Muscle layer of duodenum (tissue), 2 donors: ENCODE data around the gene SYNE1.

ENCODE experiments used
- H3K27ac ChIP-seq: one replicate; pipeline ENCODE4 v1.7.0; 2013; ENCODE audit warnings: mild to moderate bottlenecking, low read length
- H3K27me3 ChIP-seq: one replicate; pipeline ENCODE4 v1.7.0; 2013; ENCODE audit warnings: low read depth, mild to moderate bottlenecking, control low read depth, low read length
- H3K36me3 ChIP-seq, 2 donors: one replicate each; pipeline ENCODE4 v1.7.0; 2013; ENCODE audit warnings: low read length in 2 of 2, control low read depth in 1 of 2, mild to moderate bottlenecking in 1 of 2; ENCODE audit not compliant: insufficient read depth in 2 of 2, control insufficient read depth in 1 of 2
- H3K4me1 ChIP-seq, 2 donors: one replicate each; pipeline ENCODE4 v1.7.0; 2013; ENCODE audit warnings: low read length in 2 of 2, mild to moderate bottlenecking in 2 of 2, control low read depth in 1 of 2, moderate library complexity in 1 of 2; ENCODE audit not compliant: insufficient read depth in 2 of 2, control insufficient read depth in 1 of 2
- H3K4me3 ChIP-seq, 2 donors: one replicate each; pipeline ENCODE4 v1.7.0; 2013; ENCODE audit warnings: low read length in 2 of 2, low read depth in 1 of 2, mild to moderate bottlenecking in 1 of 2
- H3K9me3 ChIP-seq, 2 donors: one replicate each; pipeline ENCODE4 v1.7.0; 2013; ENCODE audit warnings: low read length in 2 of 2, control low read depth in 1 of 2, mild to moderate bottlenecking in 1 of 2; ENCODE audit not compliant: control insufficient read depth in 1 of 2
- donor health status: healthy.

Gene SYNE1

GRCh38 chr6:152308306-152308705, 328.9 kb downstream of the SYNE1 start:
- no peak overlapping the region for H3K27ac ChIP-seq
- H3K36me3 ChIP-seq = peaks cover 19 to 57% of the 10 kb centered on the region in 2 donors

GRCh38 chr6:152305672-152306071, 331.5 kb downstream of the SYNE1 start:
- Histone ChIP-seq H3K4me1 (peaks cover 0 to 12% of the 10 kb centered on the region in 2 donors), H3K36me3 (peaks cover 14 to 42% of the 10 kb centered on the region in 2 donors), H3K27ac (no peak overlapping the region)

More at GRCh38 chr6:152308306-152308705, 328.9 kb downstream of the SYNE1 start:
- no peaks in the 10 kb centered on the region for H3K4me1 ChIP-seq
- H3K4me3 ChIP-seq = no peak overlapping the region
- no peaks in the 10 kb centered on the region for H3K27me3 ChIP-seq
- no peaks in the 10 kb centered on the region for H3K9me3 ChIP-seq

GRCh38 chr6:152301765-152302568, 335.2 kb downstream of the SYNE1 start:
- Histone ChIP-seq H3K4me3 (peak overlapping the region; percentile 79 to 92), H3K4me1 (peaks cover 0 to 16% of the 10 kb centered on the region in 2 donors), H3K27ac (peak overlapping the region; percentile 87), H3K9me3 (no peaks in the 10 kb centered on the region), H3K36me3 (peaks cover 2 to 19% of the 10 kb centered on the region in 2 donors), H3K27me3 (no peaks in the 10 kb centered on the region)

More at GRCh38 chr6:152305672-152306071, 331.5 kb downstream of the SYNE1 start:
- Histone ChIP-seq H3K27me3 (no peaks in the 10 kb centered on the region), H3K4me3 (no peak overlapping the region), H3K9me3 (no peaks in the 10 kb centered on the region)

- no peaks in the 10 kb centered on the region for H3K9me3 ChIP-seq
- peak overlapping the region; percentile 79 to 92 for H3K4me3 ChIP-seq
- no peaks in the 10 kb centered on the region for H3K27me3 ChIP-seq
- H3K4me1 ChIP-seq = peaks cover 4 to 16% of the 10 kb centered on the region in 2 donors
- H3K27ac ChIP-seq = peak overlapping the region; percentile 87
- H3K36me3 ChIP-seq = peaks cover 2 to 19% of the 10 kb centered on the region in 2 donors
Measured at GRCh38 chr6:152301021-152301764, 336.0 kb downstream of the SYNE1 start.

GRCh38 chr6:152300517-152300916, 336.6 kb downstream of the SYNE1 start:
- Histone ChIP-seq H3K36me3 (peaks cover 2 to 16% of the 10 kb centered on the region in 2 donors), H3K4me1 (peaks cover 4 to 16% of the 10 kb centered on the region in 2 donors), H3K27me3 (no peaks in the 10 kb centered on the region), H3K9me3 (no peaks in the 10 kb centered on the region), H3K4me3 (peak overlapping the region; percentile 79 to 92), H3K27ac (no peak overlapping the region)

- peak overlapping the region; percentile 6 for H3K27ac ChIP-seq
- H3K27me3 ChIP-seq = no peaks in the 10 kb centered on the region
- peaks cover 4 to 16% of the 10 kb centered on the region in 2 donors for H3K4me1 ChIP-seq
- H3K9me3 ChIP-seq = no peaks in the 10 kb centered on the region
- H3K4me3 ChIP-seq = no peak overlapping the region
- H3K36me3 ChIP-seq = peaks cover 8 to 11% of the 10 kb centered on the region in 2 donors
Measured at GRCh38 chr6:152298848-152299735, 338.1 kb downstream of the SYNE1 start.

- H3K9me3 ChIP-seq = no peaks in the 10 kb centered on the region
- peaks cover 16 to 20% of the 10 kb centered on the region in 2 donors for H3K36me3 ChIP-seq
- peak overlapping the region; percentile 6 for H3K27ac ChIP-seq
- H3K4me3 ChIP-seq = no peak overlapping the region
- H3K4me1 ChIP-seq = peaks cover 4 to 16% of the 10 kb centered on the region in 2 donors
- H3K27me3 ChIP-seq = no peaks in the 10 kb centered on the region
Measured at GRCh38 chr6:152298055-152298647, 339.0 kb downstream of the SYNE1 start.

- Histone ChIP-seq H3K27ac (no peak overlapping the region), H3K4me1 (peaks cover 4 to 14% of the 10 kb centered on the region in 2 donors), H3K36me3 (peaks cover 29 to 33% of the 10 kb centered on the region in 2 donors), H3K9me3 (no peaks in the 10 kb centered on the region), H3K4me3 (no peak overlapping the region), H3K27me3 (no peaks in the 10 kb centered on the region)
Measured at GRCh38 chr6:152296648-152297376, 340.4 kb downstream of the SYNE1 start.

- no peak overlapping the region for H3K4me3 ChIP-seq
- H3K9me3 ChIP-seq = no peaks in the 10 kb centered on the region
- peaks cover 35 to 40% of the 10 kb centered on the region in 2 donors for H3K36me3 ChIP-seq
- H3K4me1 ChIP-seq = peaks cover 4 to 5% of the 10 kb centered on the region in 2 donors
- no peak overlapping the region for H3K27ac ChIP-seq
- H3K27me3 ChIP-seq = no peaks in the 10 kb centered on the region
Measured at GRCh38 chr6:152295920-152296319, 341.2 kb downstream of the SYNE1 start.

- H3K36me3 ChIP-seq = peaks cover 35 to 37% of the 10 kb centered on the region in 2 donors
- H3K27ac ChIP-seq = no peak overlapping the region
- no peaks in the 10 kb centered on the region for H3K27me3 ChIP-seq
- H3K4me3 ChIP-seq = no peak overlapping the region
- no peaks in the 10 kb centered on the region for H3K9me3 ChIP-seq
- peaks cover 2 to 4% of the 10 kb centered on the region in 2 donors for H3K4me1 ChIP-seq
Measured at GRCh38 chr6:152295346-152295745, 341.8 kb downstream of the SYNE1 start.
